HL-60 (cell line): ENCODE data around the gene SRRD.
"Not testable (repeated sequence)": the region's sequence is repeated elsewhere in the genome, so short reads cannot be mapped to it uniquely, and the experiment has no call there.

ENCODE experiments used
- POLR2AphosphoS5 ChIP-seq: IDR thresholded peaks from 2 replicates; pipeline ENCODE4 v1.6.1; 2012; ENCODE audit warnings: low read depth
- TF ChIP-seq, protein P1 (sequence below): IDR thresholded peaks from one replicate; pipeline ENCODE4 v1.5.1; 2011; ENCODE audit warnings: low read length, control low read depth, inconsistent platforms; ENCODE audit not compliant: insufficient read depth
- TF ChIP-seq, protein P2 (sequence below): IDR thresholded peaks from 2 replicates; pipeline ENCODE4 v1.6.1; 2012; ENCODE audit warnings: low read depth; ENCODE audit not compliant: insufficient replicate concordance

DNA sequence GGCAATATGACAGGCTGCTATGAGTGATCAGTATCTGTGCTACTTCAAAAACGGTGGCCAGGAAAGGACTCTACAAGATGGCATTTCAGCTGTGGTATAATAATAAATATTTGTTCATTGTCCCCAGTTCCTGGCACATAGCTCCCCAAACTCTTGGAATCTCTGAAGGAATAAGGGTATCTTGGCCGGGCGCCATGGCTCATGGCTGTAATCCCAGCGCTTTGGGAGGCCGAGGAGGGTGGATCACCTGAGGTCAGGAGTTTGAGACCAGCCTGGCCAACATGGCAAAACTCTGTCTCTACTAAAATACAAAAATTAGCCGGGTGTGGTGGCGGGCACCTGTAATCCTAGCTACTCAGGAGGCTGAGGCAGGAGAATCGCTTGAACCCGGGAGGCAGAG, 44.8 kb downstream of the SRRD start:
- TF ChIP-seq, protein P1, sequence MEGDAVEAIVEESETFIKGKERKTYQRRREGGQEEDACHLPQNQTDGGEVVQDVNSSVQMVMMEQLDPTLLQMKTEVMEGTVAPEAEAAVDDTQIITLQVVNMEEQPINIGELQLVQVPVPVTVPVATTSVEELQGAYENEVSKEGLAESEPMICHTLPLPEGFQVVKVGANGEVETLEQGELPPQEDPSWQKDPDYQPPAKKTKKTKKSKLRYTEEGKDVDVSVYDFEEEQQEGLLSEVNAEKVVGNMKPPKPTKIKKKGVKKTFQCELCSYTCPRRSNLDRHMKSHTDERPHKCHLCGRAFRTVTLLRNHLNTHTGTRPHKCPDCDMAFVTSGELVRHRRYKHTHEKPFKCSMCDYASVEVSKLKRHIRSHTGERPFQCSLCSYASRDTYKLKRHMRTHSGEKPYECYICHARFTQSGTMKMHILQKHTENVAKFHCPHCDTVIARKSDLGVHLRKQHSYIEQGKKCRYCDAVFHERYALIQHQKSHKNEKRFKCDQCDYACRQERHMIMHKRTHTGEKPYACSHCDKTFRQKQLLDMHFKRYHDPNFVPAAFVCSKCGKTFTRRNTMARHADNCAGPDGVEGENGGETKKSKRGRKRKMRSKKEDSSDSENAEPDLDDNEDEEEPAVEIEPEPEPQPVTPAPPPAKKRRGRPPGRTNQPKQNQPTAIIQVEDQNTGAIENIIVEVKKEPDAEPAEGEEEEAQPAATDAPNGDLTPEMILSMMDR, result not testable (repeated sequence)
- TF ChIP-seq POLR2AphosphoS5, result not testable (repeated sequence)
- TF ChIP-seq, protein P2, sequence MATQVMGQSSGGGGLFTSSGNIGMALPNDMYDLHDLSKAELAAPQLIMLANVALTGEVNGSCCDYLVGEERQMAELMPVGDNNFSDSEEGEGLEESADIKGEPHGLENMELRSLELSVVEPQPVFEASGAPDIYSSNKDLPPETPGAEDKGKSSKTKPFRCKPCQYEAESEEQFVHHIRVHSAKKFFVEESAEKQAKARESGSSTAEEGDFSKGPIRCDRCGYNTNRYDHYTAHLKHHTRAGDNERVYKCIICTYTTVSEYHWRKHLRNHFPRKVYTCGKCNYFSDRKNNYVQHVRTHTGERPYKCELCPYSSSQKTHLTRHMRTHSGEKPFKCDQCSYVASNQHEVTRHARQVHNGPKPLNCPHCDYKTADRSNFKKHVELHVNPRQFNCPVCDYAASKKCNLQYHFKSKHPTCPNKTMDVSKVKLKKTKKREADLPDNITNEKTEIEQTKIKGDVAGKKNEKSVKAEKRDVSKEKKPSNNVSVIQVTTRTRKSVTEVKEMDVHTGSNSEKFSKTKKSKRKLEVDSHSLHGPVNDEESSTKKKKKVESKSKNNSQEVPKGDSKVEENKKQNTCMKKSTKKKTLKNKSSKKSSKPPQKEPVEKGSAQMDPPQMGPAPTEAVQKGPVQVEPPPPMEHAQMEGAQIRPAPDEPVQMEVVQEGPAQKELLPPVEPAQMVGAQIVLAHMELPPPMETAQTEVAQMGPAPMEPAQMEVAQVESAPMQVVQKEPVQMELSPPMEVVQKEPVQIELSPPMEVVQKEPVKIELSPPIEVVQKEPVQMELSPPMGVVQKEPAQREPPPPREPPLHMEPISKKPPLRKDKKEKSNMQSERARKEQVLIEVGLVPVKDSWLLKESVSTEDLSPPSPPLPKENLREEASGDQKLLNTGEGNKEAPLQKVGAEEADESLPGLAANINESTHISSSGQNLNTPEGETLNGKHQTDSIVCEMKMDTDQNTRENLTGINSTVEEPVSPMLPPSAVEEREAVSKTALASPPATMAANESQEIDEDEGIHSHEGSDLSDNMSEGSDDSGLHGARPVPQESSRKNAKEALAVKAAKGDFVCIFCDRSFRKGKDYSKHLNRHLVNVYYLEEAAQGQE, result not testable (repeated sequence)
